Neural progenitor cell (in vitro differentiated cells): ENCODE results near the gene GDPD5.

Experiments
- EZH2 ChIP-seq: fragments of 200-600 bp; sonication (generic); IDR thresholded peaks from 2 replicates; pipeline ENCODE4 v1.6.1; 2017; ENCODE audit warnings: antibody characterized with exemption, mild to moderate bottlenecking, moderate library complexity
- EZH2phosphoT487 ChIP-seq: fragments of 200-600 bp; sonication (generic); IDR thresholded peaks from 2 replicates; pipeline ENCODE4 v1.6.1; 2017; ENCODE audit warnings: antibody characterized with exemption
- TF ChIP-seq, protein P1 (sequence below): fragments of 200-600 bp; sonication (generic); IDR thresholded peaks from 2 replicates; pipeline ENCODE4 v1.5.1; 2017; ENCODE audit warnings: antibody characterized with exemption, mild to moderate bottlenecking

DNA sequence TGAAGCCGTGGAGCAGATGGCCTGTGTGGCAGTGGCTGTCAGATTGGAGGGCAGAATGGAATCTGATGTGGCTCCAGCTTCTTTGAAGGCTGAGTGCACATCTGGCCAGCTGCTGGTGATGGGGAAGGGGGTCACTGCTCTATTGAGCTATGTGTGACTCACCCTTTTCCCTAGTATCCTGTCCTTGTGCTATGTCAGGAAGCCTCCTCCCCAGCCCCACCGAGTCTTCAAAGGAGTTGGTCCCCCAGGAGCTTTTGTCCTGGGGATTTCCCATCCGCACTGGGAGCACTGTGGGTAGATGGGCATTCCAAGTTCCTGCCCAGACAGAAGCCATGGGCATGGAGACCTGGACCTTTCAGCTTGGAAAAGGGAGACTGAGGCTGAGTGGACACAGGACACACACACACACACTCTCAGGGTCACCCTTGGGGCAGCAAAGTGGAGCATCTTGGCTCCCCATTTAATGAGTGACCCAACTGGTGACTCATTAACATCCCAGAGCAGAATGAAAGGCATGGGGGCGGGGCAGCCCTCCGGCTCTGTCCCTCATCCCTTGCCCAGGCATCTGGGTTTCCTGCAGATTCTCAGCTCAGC, 39.6 kb upstream of the GDPD5 start:
- TF ChIP-seq, protein P1, sequence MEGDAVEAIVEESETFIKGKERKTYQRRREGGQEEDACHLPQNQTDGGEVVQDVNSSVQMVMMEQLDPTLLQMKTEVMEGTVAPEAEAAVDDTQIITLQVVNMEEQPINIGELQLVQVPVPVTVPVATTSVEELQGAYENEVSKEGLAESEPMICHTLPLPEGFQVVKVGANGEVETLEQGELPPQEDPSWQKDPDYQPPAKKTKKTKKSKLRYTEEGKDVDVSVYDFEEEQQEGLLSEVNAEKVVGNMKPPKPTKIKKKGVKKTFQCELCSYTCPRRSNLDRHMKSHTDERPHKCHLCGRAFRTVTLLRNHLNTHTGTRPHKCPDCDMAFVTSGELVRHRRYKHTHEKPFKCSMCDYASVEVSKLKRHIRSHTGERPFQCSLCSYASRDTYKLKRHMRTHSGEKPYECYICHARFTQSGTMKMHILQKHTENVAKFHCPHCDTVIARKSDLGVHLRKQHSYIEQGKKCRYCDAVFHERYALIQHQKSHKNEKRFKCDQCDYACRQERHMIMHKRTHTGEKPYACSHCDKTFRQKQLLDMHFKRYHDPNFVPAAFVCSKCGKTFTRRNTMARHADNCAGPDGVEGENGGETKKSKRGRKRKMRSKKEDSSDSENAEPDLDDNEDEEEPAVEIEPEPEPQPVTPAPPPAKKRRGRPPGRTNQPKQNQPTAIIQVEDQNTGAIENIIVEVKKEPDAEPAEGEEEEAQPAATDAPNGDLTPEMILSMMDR = no peak
- TF ChIP-seq EZH2 (no peak), EZH2phosphoT487 (no peak)
